Fibroblast of lung (primary cell): ENCODE data around the gene HADH. TPM values are rescaled to one million over a fixed set of nuclear protein-coding genes. Genes with fewer than 3 reads are reported as not detected.

Experiments
- DNase-seq, 2 donors: peaks; one replicate each; pipeline versions ENCODE4 v3.0.0 to v3.0.0-alpha.2; 2010; ENCODE audit warnings: low read depth in 2 of 2
- H2AFZ ChIP-seq: 2 replicates; pipeline ENCODE4 v1.5.1; 2012; ENCODE audit warnings: low read length, control low read depth, inconsistent platforms
- H3K27ac ChIP-seq: 2 replicates; pipeline ENCODE4 v1.5.1; 2011; ENCODE audit warnings: low read length, control low read depth; ENCODE audit not compliant: insufficient read depth
- H3K27me3 ChIP-seq: 2 replicates; pipeline ENCODE4 v1.5.1; 2011; ENCODE audit warnings: mild to moderate bottlenecking, low read length; ENCODE audit not compliant: control insufficient read depth, insufficient read depth
- H3K36me3 ChIP-seq: 2 replicates; pipeline ENCODE4 v1.5.1; 2011; ENCODE audit warnings: low read length; ENCODE audit not compliant: control insufficient read depth, insufficient read depth
- H3K4me1 ChIP-seq: 2 replicates; pipeline ENCODE4 v1.5.1; 2011; ENCODE audit warnings: low read length; ENCODE audit not compliant: control insufficient read depth, insufficient read depth; ENCODE audit errors: extremely low read depth
- H3K4me2 ChIP-seq: 2 replicates; pipeline ENCODE4 v1.5.1; 2011; ENCODE audit warnings: low read length, control low read depth; ENCODE audit not compliant: insufficient read depth; ENCODE audit errors: extremely low read depth
- H3K4me3 ChIP-seq, 4 experiments: fragments of 200-600 bp in 1 of 4; sonication (generic) in 1 of 4; replicated peaks in 1 of 4; 2 replicates each; pipeline ENCODE4 v1.5.1; 2011 to 2016; ENCODE audit warnings: low read length in 4 of 4, low read depth in 3 of 4, mild to moderate bottlenecking in 3 of 4, control low read depth in 2 of 4, inconsistent platforms in 1 of 4, mixed read lengths in 1 of 4; ENCODE audit not compliant: insufficient read depth in 1 of 4; ENCODE audit errors: control extremely low read depth in 1 of 4
- H3K79me2 ChIP-seq: 2 replicates; pipeline ENCODE4 v1.5.1; 2012; ENCODE audit warnings: mild to moderate bottlenecking, low read length, inconsistent platforms; ENCODE audit not compliant: control insufficient read depth, insufficient read depth
- H3K9ac ChIP-seq: 2 replicates; pipeline ENCODE4 v1.5.1; 2011; ENCODE audit warnings: mild to moderate bottlenecking, low read length, control low read depth; ENCODE audit not compliant: insufficient read depth
- H3K9me3 ChIP-seq: 2 replicates; pipeline ENCODE4 v1.5.1; 2012; ENCODE audit warnings: low read depth, low read length; ENCODE audit not compliant: control insufficient read depth, insufficient read depth
- H4K20me1 ChIP-seq: 2 replicates; pipeline ENCODE4 v1.5.1; 2011; ENCODE audit warnings: low read length; ENCODE audit not compliant: control insufficient read depth, insufficient read depth; ENCODE audit errors: extremely low read depth
- EZH2 ChIP-seq: IDR thresholded peaks from 2 replicates; pipeline ENCODE4 v1.5.1; 2012; ENCODE audit warnings: low read length, control low read depth, mild to moderate bottlenecking; ENCODE audit errors: missing control alignments
- polyA plus RNA-seq, 2 donors: library from polyadenylated mRNA; depleted of rRNA in 1 of 2; stranded (reverse) in 1 of 2; unstranded in 1 of 2; fragments of >200 nt; gene quantifications; 2 replicates each; pipeline ENCODE4 v1.2.1, GENCODE V29; 2011 to 2012; ENCODE audit warnings: missing spikeins in 1 of 2
- total RNA-seq: library from RNA; depleted of rRNA; stranded (reverse); fragments of >200 nt; gene quantifications from 2 replicates; pipeline ENCODE4 v1.2.1, GENCODE V29; 2014
- TF ChIP-seq, protein P1 (sequence below), 2 donors: IDR thresholded peaks in 1 of 2; conservative IDR thresholded peaks in 1 of 2; 1 replicate in 1 of 2; 2 replicates in 1 of 2; pipeline ENCODE4 v1.5.1; 2011 to 2012; ENCODE audit warnings: low read length in 2 of 2, control low read depth in 1 of 2, inconsistent platforms in 1 of 2, low read depth in 1 of 2, mild to moderate bottlenecking in 1 of 2

HADH gene
- total and polyA plus RNA-seq, 2 donors (not counting 1 experiment from before 2014, with no cell fraction given) = 16.7 to 29.7 TPM

DNA sequence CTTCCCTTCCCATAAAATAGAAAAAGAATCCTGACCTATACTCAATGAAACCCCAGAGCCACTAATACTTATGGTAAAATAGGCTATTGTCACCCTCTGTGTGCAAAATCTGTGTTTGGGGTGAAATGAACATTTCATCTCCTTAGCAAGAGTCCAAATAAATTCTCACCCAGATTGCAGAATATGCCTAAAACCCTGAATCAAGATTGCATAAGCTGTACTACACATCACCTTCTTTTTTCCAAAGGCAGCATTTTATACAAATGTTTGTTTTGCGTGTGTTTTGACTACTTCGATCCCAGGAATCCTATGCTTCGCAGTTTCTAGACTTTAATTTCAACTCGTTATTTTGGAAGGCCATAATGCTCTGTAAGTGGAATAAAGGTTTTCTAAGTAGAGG lies 12.2 kb upstream of the HADH start:
- no peak overlapping the region for H3K9ac ChIP-seq
- H3K4me2 ChIP-seq = no peak overlapping the region
- H3K9me3 ChIP-seq = no peaks in the 10 kb centered on the region
- no peaks in the 10 kb centered on the region for H3K27me3 ChIP-seq
- TF ChIP-seq, protein P1, sequence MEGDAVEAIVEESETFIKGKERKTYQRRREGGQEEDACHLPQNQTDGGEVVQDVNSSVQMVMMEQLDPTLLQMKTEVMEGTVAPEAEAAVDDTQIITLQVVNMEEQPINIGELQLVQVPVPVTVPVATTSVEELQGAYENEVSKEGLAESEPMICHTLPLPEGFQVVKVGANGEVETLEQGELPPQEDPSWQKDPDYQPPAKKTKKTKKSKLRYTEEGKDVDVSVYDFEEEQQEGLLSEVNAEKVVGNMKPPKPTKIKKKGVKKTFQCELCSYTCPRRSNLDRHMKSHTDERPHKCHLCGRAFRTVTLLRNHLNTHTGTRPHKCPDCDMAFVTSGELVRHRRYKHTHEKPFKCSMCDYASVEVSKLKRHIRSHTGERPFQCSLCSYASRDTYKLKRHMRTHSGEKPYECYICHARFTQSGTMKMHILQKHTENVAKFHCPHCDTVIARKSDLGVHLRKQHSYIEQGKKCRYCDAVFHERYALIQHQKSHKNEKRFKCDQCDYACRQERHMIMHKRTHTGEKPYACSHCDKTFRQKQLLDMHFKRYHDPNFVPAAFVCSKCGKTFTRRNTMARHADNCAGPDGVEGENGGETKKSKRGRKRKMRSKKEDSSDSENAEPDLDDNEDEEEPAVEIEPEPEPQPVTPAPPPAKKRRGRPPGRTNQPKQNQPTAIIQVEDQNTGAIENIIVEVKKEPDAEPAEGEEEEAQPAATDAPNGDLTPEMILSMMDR (conservative IDR thresholded peaks at IDR 0.05 in 1 of 2, IDR thresholded peaks at IDR 0.05 in 1 of 2; ENCODE audit: low read depth in 1 of 2, low read length in 2 of 2) = no peak
- no peak for TF ChIP-seq EZH2
- H3K27ac ChIP-seq = no peak overlapping the region
- no peaks in the 10 kb centered on the region for H3K79me2 ChIP-seq
- no peaks in the 10 kb centered on the region for H4K20me1 ChIP-seq
- no peaks in the 10 kb centered on the region for H3K4me1 ChIP-seq
- no peak for DNase-seq
- H2AFZ ChIP-seq = no peak overlapping the region
- H3K4me3 ChIP-seq = no peak overlapping the region
- H3K36me3 ChIP-seq = no peaks in the 10 kb centered on the region

DNA sequence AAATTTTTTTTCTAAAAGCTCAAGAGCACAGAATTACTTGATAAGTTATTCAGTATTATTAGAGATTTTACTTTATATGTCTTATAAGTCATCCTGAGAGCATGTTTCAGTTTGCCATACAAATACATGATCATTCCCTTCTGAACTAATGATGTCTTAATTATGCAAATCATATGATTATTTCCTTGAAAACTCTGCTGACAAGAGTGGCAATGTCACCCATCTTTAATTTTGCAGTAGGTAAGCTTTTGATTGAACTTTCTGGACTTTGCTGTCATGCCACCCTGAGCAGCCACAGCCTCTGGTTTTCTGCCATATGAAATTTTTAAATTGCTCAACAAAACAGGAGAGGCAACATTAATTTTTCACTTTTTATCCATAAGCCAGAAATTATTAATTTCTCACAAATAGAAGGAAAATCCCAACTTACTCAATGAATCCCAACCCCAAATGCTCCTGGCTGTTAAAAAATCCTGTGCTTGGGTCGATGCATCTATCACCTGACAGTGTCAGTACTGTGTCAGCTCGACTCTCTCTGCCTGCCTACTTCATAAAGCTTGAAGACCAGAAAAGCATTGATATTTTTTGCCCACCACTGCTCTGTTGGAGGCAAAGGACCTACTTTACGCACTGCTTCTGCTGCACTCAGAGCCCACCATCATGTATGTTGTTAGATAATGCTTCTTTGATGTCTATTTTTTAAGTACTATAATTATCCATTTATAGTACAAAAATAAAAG lies 11.6 kb upstream of the HADH start:
- Histone ChIP-seq H3K4me3 (no peak overlapping the region), H2AFZ (no peak overlapping the region), H3K9me3 (no peaks in the 10 kb centered on the region), H3K4me1 (no peaks in the 10 kb centered on the region), H3K9ac (no peak overlapping the region), H3K36me3 (no peaks in the 10 kb centered on the region), H3K27me3 (no peaks in the 10 kb centered on the region), H3K4me2 (no peak overlapping the region), H3K79me2 (no peaks in the 10 kb centered on the region), H3K27ac (no peak overlapping the region), H4K20me1 (no peaks in the 10 kb centered on the region)
- no peak for TF ChIP-seq EZH2
- TF ChIP-seq, protein P1 (conservative IDR thresholded peaks at IDR 0.05 in 1 of 2, IDR thresholded peaks at IDR 0.05 in 1 of 2; ENCODE audit: low read depth in 1 of 2, low read length in 2 of 2) = no peak
- DNase-seq = no peak

DNA sequence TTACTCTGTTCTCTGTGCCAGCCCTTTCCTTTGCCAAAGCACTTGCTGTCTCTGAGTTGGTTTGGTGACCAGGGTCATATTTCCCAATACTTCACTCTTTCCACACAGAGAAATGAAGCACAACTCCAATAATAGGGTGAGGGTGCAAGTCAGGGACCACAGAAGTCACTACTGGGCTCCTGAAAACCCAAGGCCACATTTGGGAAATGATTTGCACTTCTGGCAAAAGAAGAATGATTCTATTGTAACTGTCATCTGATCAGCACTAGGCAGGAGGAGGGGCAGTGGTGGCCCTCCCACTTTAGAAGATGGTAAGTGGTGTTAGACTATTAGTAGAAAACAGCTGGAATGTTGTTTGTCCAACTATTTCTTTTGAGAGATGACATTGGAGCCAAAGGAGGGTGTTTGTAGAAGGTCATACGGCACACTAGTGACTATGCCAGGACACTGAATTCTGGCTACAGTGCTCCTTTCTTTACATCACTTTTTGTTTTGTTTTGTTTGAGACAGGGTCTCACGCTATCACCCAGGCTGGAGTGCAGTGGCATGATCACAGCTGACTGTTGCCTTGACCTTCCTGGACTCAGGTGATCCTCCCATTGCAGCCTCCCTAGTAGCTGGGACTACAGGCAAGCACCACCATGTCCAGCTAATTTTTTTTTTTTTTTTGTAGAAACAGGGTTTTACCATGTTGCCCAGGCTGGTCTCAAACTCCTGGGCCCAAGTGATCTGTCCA lies 10.8 kb upstream of the HADH start:
- Histone ChIP-seq H3K4me2 (no peak overlapping the region), H3K9ac (no peak overlapping the region), H3K79me2 (no peaks in the 10 kb centered on the region), H2AFZ (no peak overlapping the region), H3K27me3 (no peaks in the 10 kb centered on the region), H3K36me3 (no peaks in the 10 kb centered on the region), H3K27ac (no peak overlapping the region), H3K4me1 (no peaks in the 10 kb centered on the region), H3K4me3 (no peak overlapping the region), H3K9me3 (no peaks in the 10 kb centered on the region), H4K20me1 (no peaks in the 10 kb centered on the region)
- no peak for DNase-seq
- TF ChIP-seq EZH2 = no peak
- TF ChIP-seq, protein P1 (conservative IDR thresholded peaks at IDR 0.05 in 1 of 2, IDR thresholded peaks at IDR 0.05 in 1 of 2; ENCODE audit: low read depth in 1 of 2, low read length in 2 of 2) = no peak
